Smooth muscle cell (in vitro differentiated cells): ENCODE measurements around the gene GATA5. TPM values are rescaled to one million over a fixed set of nuclear protein-coding genes. Genes with fewer than 3 reads are reported as not detected.
A peak's percentile ranks its signal among the peaks of the same experiment; 100 is the strongest.

Source experiments
- DNase-seq: peaks from one replicate; lab custom pipeline; 2025; ENCODE audit not compliant: unreplicated experiment; lab: John Stamatoyannopoulos, UW
- H2AFZ ChIP-seq: fragments of 200-600 bp; sonication (generic); 2 replicates; pipeline ENCODE4 v1.6.0; 2016; ENCODE audit warnings: antibody characterized with exemption, low read depth, mild to moderate bottlenecking
- H3F3A ChIP-seq: fragments of 200-600 bp; sonication (generic); 2 replicates; pipeline ENCODE4 v1.6.0; 2017; ENCODE audit warnings: antibody characterized with exemption, low read depth
- H3K27ac ChIP-seq: fragments of 200-600 bp; sonication (generic); 2 replicates; pipeline ENCODE4 v1.5.1; 2016; ENCODE audit warnings: low read depth, mild to moderate bottlenecking
- H3K27me3 ChIP-seq: fragments of 200-600 bp; sonication (generic); 2 replicates; pipeline ENCODE4 v1.6.1; 2016; ENCODE audit warnings: low read depth, mild to moderate bottlenecking
- H3K36me3 ChIP-seq: fragments of 200-600 bp; sonication (generic); 2 replicates; pipeline ENCODE4 v1.5.1; 2016; ENCODE audit warnings: low read depth
- H3K4me1 ChIP-seq: fragments of 200-600 bp; sonication (generic); 2 replicates; pipeline ENCODE4 v1.5.1; 2016; ENCODE audit warnings: low read depth
- H3K4me2 ChIP-seq: fragments of 200-600 bp; sonication (generic); 2 replicates; pipeline ENCODE4 v1.6.0; 2016; ENCODE audit warnings: mild to moderate bottlenecking
- H3K4me3 ChIP-seq: fragments of 200-600 bp; sonication (generic); 2 replicates; pipeline ENCODE4 v1.5.1; 2016; ENCODE audit warnings: mild to moderate bottlenecking
- H3K79me2 ChIP-seq: fragments of 200-600 bp; sonication (generic); 2 replicates; pipeline ENCODE4 v1.6.0; 2016; ENCODE audit warnings: low read depth, mild to moderate bottlenecking
- H3K9ac ChIP-seq: fragments of 200-600 bp; sonication (generic); 2 replicates; pipeline ENCODE4 v1.6.0; 2016; ENCODE audit warnings: low read depth
- H3K9me3 ChIP-seq: fragments of 200-600 bp; sonication (generic); replicated peaks from 2 replicates; pipeline ENCODE4 v1.5.1; 2016; ENCODE audit warnings: low read depth
- H4K20me1 ChIP-seq: fragments of 200-600 bp; sonication (generic); 2 replicates; pipeline ENCODE4 v1.6.0; 2016; ENCODE audit warnings: low read depth
- CTCF ChIP-seq: fragments of 200-600 bp; sonication (generic); IDR thresholded peaks from 2 replicates; pipeline ENCODE4 v1.5.1; 2017; ENCODE audit warnings: borderline replicate concordance, mild to moderate bottlenecking, antibody characterized with exemption; ENCODE audit not compliant: insufficient read depth, poor library complexity, severe bottlenecking
- WGBS: methylation state at CpG from one replicate; pipeline ENCODE4 v1.1.7; 2016; ENCODE audit warnings: low lambda C conversion rate; 5-methylcytosine and 5-hydroxymethylcytosine counted together
- polyA plus RNA-seq: library from polyadenylated mRNA; unstranded; fragments of >200 nt; fragmentation: Nextera tagmentation; extraction: Ambion mirVana; gene quantifications from 2 replicates; pipeline ENCODE4 v1.2.1, GENCODE V29; 2016
- total RNA-seq: library from RNA; depleted of rRNA; stranded (reverse); fragments of >200 nt; gene quantifications from 2 replicates; pipeline ENCODE4 v1.2.3, GENCODE V29; 2014

GATA5 gene
- total and polyA plus RNA-seq, 2 experiments from 2014 or later, result 1.9 to 9.2 TPM

- H3K9ac ChIP-seq, result no peak overlapping the region
- no peaks in the 10 kb centered on the region for H3K27me3 ChIP-seq
- H3F3A ChIP-seq, result no peaks in the 10 kb centered on the region
- TF ChIP-seq CTCF, result no peak
- H3K9me3 ChIP-seq, result no peaks in the 10 kb centered on the region
- H3K4me3 ChIP-seq, result no peak overlapping the region
- H4K20me1 ChIP-seq, result no peaks in the 10 kb centered on the region
- H3K27ac ChIP-seq, result no peak overlapping the region
- no peak overlapping the region for H2AFZ ChIP-seq
- H3K79me2 ChIP-seq, result no peaks in the 10 kb centered on the region
- no peak overlapping the region for H3K4me2 ChIP-seq
- H3K36me3 ChIP-seq, result no peaks in the 10 kb centered on the region
- no peak for DNase-seq
- WGBS, result 89% methylated on average over 15 of the region's 15 CpGs
- H3K4me1 ChIP-seq, result no peaks in the 10 kb centered on the region
Measured at GRCh38 chr20:62455929-62456328, 19.9 kb downstream of the GATA5 start.

DNA sequence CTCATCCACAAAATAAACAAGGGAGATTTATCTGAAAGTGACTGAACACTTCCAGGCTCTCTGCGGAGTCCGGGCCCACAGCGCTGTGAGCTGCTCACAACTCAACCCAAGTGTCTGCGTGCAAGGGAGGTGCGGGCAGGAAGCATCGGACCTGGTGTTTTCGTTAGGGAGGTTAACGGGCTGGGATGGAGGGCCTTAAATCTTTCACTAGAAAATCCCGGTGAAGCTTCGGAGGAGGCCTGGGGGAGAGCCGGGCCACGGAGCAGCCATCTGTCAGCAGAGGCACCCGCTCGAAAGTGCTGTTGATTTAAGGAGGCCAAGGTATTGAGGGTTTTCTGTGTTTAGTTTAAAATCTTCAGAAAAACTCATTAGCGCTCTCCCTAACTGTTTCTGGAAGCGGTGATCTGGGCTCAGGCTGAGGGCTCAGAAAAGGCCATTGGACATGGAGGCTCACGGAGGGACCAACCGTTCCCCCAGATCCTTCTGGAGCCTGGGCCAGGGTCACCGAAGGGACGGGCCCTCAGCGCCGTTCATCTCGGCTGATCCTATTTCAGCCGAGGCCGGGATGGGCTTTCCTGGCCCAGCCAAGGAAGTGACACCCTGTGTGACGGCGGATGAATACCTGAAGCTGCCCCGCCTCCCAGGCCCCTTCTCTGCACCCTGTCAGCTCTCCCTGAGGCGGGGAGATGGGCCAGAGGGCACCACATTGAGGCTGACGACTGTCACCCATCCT lies 20.7 kb downstream of the GATA5 start:
- 54% methylated on average over 30 of the region's 30 CpGs for WGBS
- Histone ChIP-seq H4K20me1 (no peaks in the 10 kb centered on the region), H3K4me3 (no peak overlapping the region), H3F3A (no peaks in the 10 kb centered on the region), H2AFZ (peak overlapping the region; percentile 24), H3K27me3 (no peaks in the 10 kb centered on the region), H3K9ac (no peak overlapping the region), H3K9me3 (no peaks in the 10 kb centered on the region), H3K79me2 (no peaks in the 10 kb centered on the region), H3K4me2 (no peak overlapping the region), H3K36me3 (no peaks in the 10 kb centered on the region), H3K4me1 (no peaks in the 10 kb centered on the region), H3K27ac (no peak overlapping the region)
- TF ChIP-seq CTCF, result no peak
- DNase-seq, result no peak

- no peak overlapping the region for H3K27ac ChIP-seq
Measured at GRCh38 chr20:62453186-62453808, 22.5 kb downstream of the GATA5 start.

More at GRCh38 chr20:62453186-62453808, 22.5 kb downstream of the GATA5 start:
- Histone ChIP-seq H3K4me1 (no peaks in the 10 kb centered on the region), H3F3A (no peaks in the 10 kb centered on the region), H4K20me1 (no peaks in the 10 kb centered on the region), H3K27me3 (no peaks in the 10 kb centered on the region), H2AFZ (no peak overlapping the region), H3K4me2 (no peak overlapping the region), H3K9me3 (no peaks in the 10 kb centered on the region), H3K4me3 (no peak overlapping the region), H3K36me3 (no peaks in the 10 kb centered on the region), H3K9ac (no peak overlapping the region), H3K79me2 (no peaks in the 10 kb centered on the region)
- DNase-seq, result no peak
- TF ChIP-seq CTCF, result no peak
- 92% methylated on average over 17 of the region's 17 CpGs for WGBS
